Ovary (tissue), 3 donors: ENCODE measurements around the gene COL15A1.

Source experiments
- CTCF ChIP-seq, 3 donors: fragments of 450-650 bp in 2 of 3; fragments of 200-600 bp in 1 of 3; IDR thresholded peaks; one replicate each; pipeline versions ENCODE4 v1.5.1 to v1.8.0; 2016 to 2022; ENCODE audit warnings: antibody characterized with exemption in 3 of 3, mild to moderate bottlenecking in 1 of 3
- EP300 ChIP-seq: sonication (generic); formaldehyde crosslinking; IDR thresholded peaks from one replicate; pipeline ENCODE4 v1.6.1; 2017; ENCODE audit warnings: antibody characterized with exemption
- POLR2A ChIP-seq: fragments of 450-650 bp; IDR thresholded peaks from one replicate; pipeline ENCODE4 v1.6.1; 2017; ENCODE audit warnings: antibody characterized with exemption, mild to moderate bottlenecking, moderate library complexity
- donor health status: DM: no; HTN: no; CAD: no.

- TF ChIP-seq CTCF (IDR thresholded peaks at IDR 0.05) (no peak), EP300 (no peak), POLR2A (no peak)
Observed at GRCh38 chr9:99056886-99057664, 113.4 kb downstream of the COL15A1 start.
